Neural crest cell (in vitro differentiated cells): ENCODE results near the gene ICOS. TPM values are rescaled to one million over a fixed set of nuclear protein-coding genes. Genes with fewer than 3 reads are reported as not detected.

Experiments used
- DNase-seq: peaks from one replicate; pipeline ENCODE4 v3.0.0; 2021; ENCODE audit warnings: low read depth, mixed read lengths, low spot score
- H3K27ac Mint-ChIP-seq: one replicate; pipeline ENCODE4 v1.8.0; 2021; ENCODE audit warnings: mild to moderate bottlenecking, mixed read lengths; ENCODE audit not compliant: unreplicated experiment
- H3K27me3 Mint-ChIP-seq: 2 replicates; pipeline ENCODE4 v1.8.0; 2021; ENCODE audit warnings: low read depth, mild to moderate bottlenecking, mixed read lengths
- H3K36me3 Mint-ChIP-seq: 2 replicates; pipeline ENCODE4 v1.8.0; 2021; ENCODE audit warnings: low read depth, mild to moderate bottlenecking, mixed read lengths
- H3K4me1 Mint-ChIP-seq: 2 replicates; pipeline ENCODE4 v1.8.0; 2021; ENCODE audit warnings: mixed read lengths
- H3K4me3 Mint-ChIP-seq: one replicate; pipeline ENCODE4 v1.8.0; 2021; ENCODE audit warnings: mild to moderate bottlenecking, mixed read lengths
- H3K9me3 Mint-ChIP-seq: 2 replicates; pipeline ENCODE4 v1.8.0; 2021; ENCODE audit warnings: mixed read lengths
- long read RNA-seq: library from polyadenylated mRNA; unstranded; transcript quantifications from one replicate; pipeline ENCODE4 v2.0.0, GENCODE V29; 2020
- total RNA-seq: library from RNA; stranded (reverse); gene quantifications from 2 replicates; pipeline ENCODE4 v1.2.1, GENCODE V29; 2021
- TF ChIP-seq, protein P1 (sequence below): fragments of 200-600 bp; sonication (generic); conservative IDR thresholded peaks from 2 replicates; pipeline ENCODE4 v1.5.0; 2021; ENCODE audit warnings: antibody characterized with exemption, mild to moderate bottlenecking

ICOS gene
- not detected in 2 replicates for total RNA-seq
- long read RNA-seq, result 0 reads

- H3K4me3 Mint-ChIP-seq, result no peak within 1 kb of the TSS
- DNase-seq, result no peak
- H3K9me3 Mint-ChIP-seq, result no peaks in the 10 kb centered on the region
- H3K27me3 Mint-ChIP-seq, result no peaks in the 10 kb centered on the region
- H3K4me1 Mint-ChIP-seq, result no peaks in the 10 kb centered on the region
- no peak within 1 kb of the TSS for H3K27ac Mint-ChIP-seq
- TF ChIP-seq, protein P1, sequence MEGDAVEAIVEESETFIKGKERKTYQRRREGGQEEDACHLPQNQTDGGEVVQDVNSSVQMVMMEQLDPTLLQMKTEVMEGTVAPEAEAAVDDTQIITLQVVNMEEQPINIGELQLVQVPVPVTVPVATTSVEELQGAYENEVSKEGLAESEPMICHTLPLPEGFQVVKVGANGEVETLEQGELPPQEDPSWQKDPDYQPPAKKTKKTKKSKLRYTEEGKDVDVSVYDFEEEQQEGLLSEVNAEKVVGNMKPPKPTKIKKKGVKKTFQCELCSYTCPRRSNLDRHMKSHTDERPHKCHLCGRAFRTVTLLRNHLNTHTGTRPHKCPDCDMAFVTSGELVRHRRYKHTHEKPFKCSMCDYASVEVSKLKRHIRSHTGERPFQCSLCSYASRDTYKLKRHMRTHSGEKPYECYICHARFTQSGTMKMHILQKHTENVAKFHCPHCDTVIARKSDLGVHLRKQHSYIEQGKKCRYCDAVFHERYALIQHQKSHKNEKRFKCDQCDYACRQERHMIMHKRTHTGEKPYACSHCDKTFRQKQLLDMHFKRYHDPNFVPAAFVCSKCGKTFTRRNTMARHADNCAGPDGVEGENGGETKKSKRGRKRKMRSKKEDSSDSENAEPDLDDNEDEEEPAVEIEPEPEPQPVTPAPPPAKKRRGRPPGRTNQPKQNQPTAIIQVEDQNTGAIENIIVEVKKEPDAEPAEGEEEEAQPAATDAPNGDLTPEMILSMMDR, result no peak
- H3K36me3 Mint-ChIP-seq, result no peaks in the 10 kb centered on the region
Observed at GRCh38 chr2:203936535-203936934, at the start of gene ICOS. TSS of gene ICOS (plus strand) at chr2:203936763. CDS start at chr2:203936815, 52 bp downstream.

GRCh38 chr2:203887677-203888076 lies 48.9 kb upstream of the ICOS start:
- no peak for DNase-seq
- Mint-ChIP-seq H3K27ac (no peak overlapping the region), H3K27me3 (no peaks in the 10 kb centered on the region), H3K9me3 (peaks cover 3% of the 10 kb centered on the region), H3K4me1 (peaks cover 26% of the 10 kb centered on the region), H3K4me3 (no peak overlapping the region), H3K36me3 (no peaks in the 10 kb centered on the region)
- TF ChIP-seq, protein P1, result no peak

DNA sequence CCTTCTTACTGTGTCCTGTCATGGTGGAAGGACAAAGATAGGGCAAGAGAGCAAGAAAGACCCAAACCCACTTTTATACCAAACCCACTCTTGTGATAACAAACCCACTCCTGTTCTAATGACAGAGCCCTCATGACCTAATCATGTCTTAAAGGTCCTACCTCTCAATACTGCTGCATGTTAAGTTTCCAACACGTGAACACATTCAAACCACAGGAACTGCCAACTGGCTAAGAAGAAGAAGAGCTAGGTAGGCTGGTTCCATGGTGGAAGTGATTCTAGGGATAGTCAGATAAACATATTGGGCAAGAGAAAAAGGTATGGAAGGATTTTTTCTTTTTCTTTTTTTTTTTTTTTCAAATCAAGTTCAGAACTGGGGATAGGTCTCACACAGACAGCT lies 47.0 kb upstream of the ICOS start:
- DNase-seq, result no peak
- no peaks in the 10 kb centered on the region for H3K36me3 Mint-ChIP-seq
- H3K27ac Mint-ChIP-seq, result no peak overlapping the region
- peaks cover 3% of the 10 kb centered on the region for H3K9me3 Mint-ChIP-seq
- no peaks in the 10 kb centered on the region for H3K27me3 Mint-ChIP-seq
- peaks cover 30% of the 10 kb centered on the region for H3K4me1 Mint-ChIP-seq
- no peak overlapping the region for H3K4me3 Mint-ChIP-seq
- TF ChIP-seq, protein P1, result no peak

- H3K36me3 Mint-ChIP-seq, result no peaks in the 10 kb centered on the region
- H3K27ac Mint-ChIP-seq, result no peak overlapping the region
- TF ChIP-seq, protein P1, result no peak
- peaks cover 30% of the 10 kb centered on the region for H3K4me1 Mint-ChIP-seq
- peaks cover 3% of the 10 kb centered on the region for H3K9me3 Mint-ChIP-seq
- no peak for DNase-seq
- no peak overlapping the region for H3K4me3 Mint-ChIP-seq
- H3K27me3 Mint-ChIP-seq, result no peaks in the 10 kb centered on the region
Observed at GRCh38 chr2:203889944-203890343, 46.6 kb upstream of the ICOS start.

DNA sequence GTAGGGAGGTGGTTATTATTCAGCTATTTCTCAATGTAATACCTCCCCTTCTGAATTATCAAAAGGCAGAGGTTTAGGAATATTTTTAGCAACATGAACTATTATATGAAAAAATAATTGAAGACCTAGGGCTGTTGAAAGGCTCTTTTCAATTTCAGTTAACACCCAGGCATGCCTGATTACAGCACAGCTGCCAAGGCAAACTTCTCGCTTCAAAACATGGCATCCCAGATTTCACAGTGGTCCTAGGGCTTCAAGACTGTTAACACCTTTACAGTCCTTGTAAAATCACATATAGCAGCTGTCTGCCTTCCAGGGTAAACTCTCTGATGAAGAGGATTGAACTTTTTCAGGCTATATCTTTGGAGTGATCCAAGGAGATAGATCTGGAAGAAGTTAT lies 45.8 kb upstream of the ICOS start:
- no peaks in the 10 kb centered on the region for H3K27me3 Mint-ChIP-seq
- DNase-seq, result no peak
- H3K36me3 Mint-ChIP-seq, result no peaks in the 10 kb centered on the region
- TF ChIP-seq, protein P1, result no peak
- H3K9me3 Mint-ChIP-seq, result peaks cover 3% of the 10 kb centered on the region
- no peak overlapping the region for H3K4me3 Mint-ChIP-seq
- H3K27ac Mint-ChIP-seq, result no peak overlapping the region
- H3K4me1 Mint-ChIP-seq, result peaks cover 30% of the 10 kb centered on the region

DNA sequence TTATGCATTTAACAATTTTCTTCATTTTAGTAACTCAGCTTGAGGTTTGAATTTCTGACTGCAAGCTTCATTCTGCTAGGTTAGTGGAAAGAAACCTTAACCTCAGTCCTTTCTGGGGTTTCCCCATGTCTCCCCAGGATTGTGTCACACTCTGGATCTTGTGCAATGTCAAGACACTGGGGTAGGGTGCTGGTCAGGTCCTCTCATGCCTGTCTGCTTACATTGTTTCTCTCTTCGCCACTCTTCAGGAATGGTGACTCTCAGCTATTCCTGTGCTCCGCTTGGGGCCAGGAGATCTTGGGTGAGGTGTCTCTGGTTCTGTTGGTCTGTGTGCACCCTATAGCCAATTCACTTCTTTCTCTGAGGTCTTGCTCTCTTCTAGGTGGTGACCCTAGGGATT lies 45.1 kb upstream of the ICOS start:
- no peaks in the 10 kb centered on the region for H3K27me3 Mint-ChIP-seq
- H3K36me3 Mint-ChIP-seq, result no peaks in the 10 kb centered on the region
- peaks cover 3% of the 10 kb centered on the region for H3K9me3 Mint-ChIP-seq
- no peak for DNase-seq
- TF ChIP-seq, protein P1, result no peak
- H3K4me1 Mint-ChIP-seq, result peaks cover 30% of the 10 kb centered on the region
- H3K27ac Mint-ChIP-seq, result no peak overlapping the region
- H3K4me3 Mint-ChIP-seq, result no peak overlapping the region
